PC-9 (cell line): Measurements from ENCODE around the gene AGAP1.

ENCODE experiments used
- CTCF ChIP-seq: fragments of 200-600 bp; sonication (generic); conservative IDR thresholded peaks from 2 replicates; pipeline ENCODE4 v1.6.1; 2017; ENCODE audit warnings: mixed run types, antibody characterized with exemption, mild to moderate bottlenecking, moderate library complexity
- EZH2 ChIP-seq: fragments of 200-600 bp; sonication (generic); IDR thresholded peaks from 2 replicates; pipeline ENCODE4 v1.8.0; 2017; ENCODE audit warnings: antibody characterized with exemption, low read depth

DNA sequence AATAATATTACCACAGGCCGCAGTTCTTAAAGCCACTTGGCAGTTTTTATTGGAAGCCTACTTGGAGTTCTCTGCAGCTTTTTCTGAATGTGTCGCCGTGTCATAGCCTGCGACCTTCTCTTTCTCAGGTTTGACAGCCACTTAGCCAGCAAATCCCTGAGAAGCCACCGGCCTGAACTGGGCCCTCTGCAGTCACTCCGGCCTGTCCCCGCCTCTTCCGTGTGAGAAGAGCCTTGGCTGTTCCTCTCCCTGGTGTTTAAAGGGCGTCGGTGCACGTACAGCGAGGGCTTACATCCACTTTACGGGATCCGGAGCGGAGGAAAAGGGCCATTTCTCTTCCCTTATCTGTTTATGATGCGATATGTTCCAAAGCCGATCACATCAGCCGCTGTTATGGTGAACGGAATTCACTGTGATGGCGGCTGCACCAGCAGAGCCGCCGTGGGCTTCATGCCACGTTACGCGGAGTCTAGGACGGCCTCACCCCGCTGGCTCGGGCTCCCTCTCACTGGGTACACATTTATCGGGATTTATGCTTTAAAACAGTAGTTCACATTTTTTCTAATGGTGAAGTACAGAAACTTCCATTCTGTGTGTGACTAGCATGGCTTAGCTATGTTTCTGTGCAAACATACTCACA is 607.6 kb downstream of the AGAP1 start:
- TF ChIP-seq EZH2 (no peak), CTCF (no peak)
